Neural cell (in vitro differentiated cells): ENCODE data around the gene GLYATL1.

Experiments used
- CTCF ChIP-seq: fragments of 450-650 bp; IDR thresholded peaks from 2 replicates; pipeline ENCODE4 v1.5.1; 2014; ENCODE audit warnings: antibody characterized with exemption, mild to moderate bottlenecking, moderate library complexity; ENCODE audit not compliant: poor library complexity, severe bottlenecking
- EP300 ChIP-seq: fragments of 450-650 bp; conservative IDR thresholded peaks from 2 replicates; pipeline ENCODE4 v1.6.1; 2014; ENCODE audit warnings: antibody characterized with exemption, mild to moderate bottlenecking, moderate library complexity; ENCODE audit not compliant: poor library complexity, severe bottlenecking
- EZH2 ChIP-seq: fragments of 200-600, 300-800 bp; shearing (Covaris generic), sonication (generic); IDR thresholded peaks from 2 replicates; pipeline ENCODE4 v1.6.1; 2014; ENCODE audit warnings: antibody characterized with exemption, low read length, borderline replicate concordance, mild to moderate bottlenecking; ENCODE audit not compliant: insufficient read depth, poor library complexity, severe bottlenecking
- MXI1 ChIP-seq: fragments of 450-650 bp; conservative IDR thresholded peaks from 2 replicates; pipeline ENCODE4 v1.6.1; 2014; ENCODE audit warnings: antibody characterized with exemption, mild to moderate bottlenecking; ENCODE audit not compliant: poor library complexity, severe bottlenecking
- POLR2AphosphoS5 ChIP-seq: IDR thresholded peaks from 2 replicates; pipeline ENCODE4 v1.6.1; 2012
- RAD21 ChIP-seq: fragments of 450-650 bp; conservative IDR thresholded peaks from 2 replicates; pipeline ENCODE4 v1.6.1; 2014; ENCODE audit warnings: antibody characterized with exemption, mild to moderate bottlenecking, moderate library complexity
- SMC3 ChIP-seq: fragments of 450-650 bp; conservative IDR thresholded peaks from 2 replicates; pipeline ENCODE4 v1.6.1; 2014; ENCODE audit warnings: antibody characterized with exemption, mild to moderate bottlenecking, moderate library complexity; ENCODE audit not compliant: poor library complexity
- TAF1 ChIP-seq: IDR thresholded peaks from 2 replicates; pipeline ENCODE4 v1.6.1; 2012; ENCODE audit warnings: low read depth
- TF ChIP-seq, protein P1 (sequence below): IDR thresholded peaks from 2 replicates; pipeline ENCODE4 v1.6.1; 2012; ENCODE audit warnings: borderline replicate concordance

DNA sequence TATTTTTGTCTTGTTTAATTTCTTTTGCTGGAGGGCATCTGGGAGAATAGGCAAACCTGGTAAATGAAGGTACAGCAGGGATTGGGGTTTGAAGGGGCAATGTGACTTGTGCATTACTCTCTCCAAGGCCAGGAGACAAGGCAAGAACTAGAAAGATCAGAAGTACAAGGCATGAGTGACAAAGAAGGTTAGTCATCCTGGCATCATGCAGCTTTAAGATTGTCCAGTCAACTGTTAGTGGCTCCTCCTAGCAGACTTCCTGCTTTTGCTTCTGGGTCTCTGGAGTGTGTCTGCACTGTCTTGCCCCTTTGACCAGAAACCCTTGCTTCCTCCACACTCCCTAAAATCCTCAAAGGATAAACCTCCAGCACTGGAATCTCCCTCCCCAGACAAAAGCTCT lies 27.2 kb upstream of the GLYATL1 start:
- TF ChIP-seq POLR2AphosphoS5 (no peak), EZH2 (no peak), CTCF (no peak), EP300 (no peak), TAF1 (no peak), SMC3 (no peak), RAD21 (no peak), MXI1 (no peak)
- TF ChIP-seq, protein P1, sequence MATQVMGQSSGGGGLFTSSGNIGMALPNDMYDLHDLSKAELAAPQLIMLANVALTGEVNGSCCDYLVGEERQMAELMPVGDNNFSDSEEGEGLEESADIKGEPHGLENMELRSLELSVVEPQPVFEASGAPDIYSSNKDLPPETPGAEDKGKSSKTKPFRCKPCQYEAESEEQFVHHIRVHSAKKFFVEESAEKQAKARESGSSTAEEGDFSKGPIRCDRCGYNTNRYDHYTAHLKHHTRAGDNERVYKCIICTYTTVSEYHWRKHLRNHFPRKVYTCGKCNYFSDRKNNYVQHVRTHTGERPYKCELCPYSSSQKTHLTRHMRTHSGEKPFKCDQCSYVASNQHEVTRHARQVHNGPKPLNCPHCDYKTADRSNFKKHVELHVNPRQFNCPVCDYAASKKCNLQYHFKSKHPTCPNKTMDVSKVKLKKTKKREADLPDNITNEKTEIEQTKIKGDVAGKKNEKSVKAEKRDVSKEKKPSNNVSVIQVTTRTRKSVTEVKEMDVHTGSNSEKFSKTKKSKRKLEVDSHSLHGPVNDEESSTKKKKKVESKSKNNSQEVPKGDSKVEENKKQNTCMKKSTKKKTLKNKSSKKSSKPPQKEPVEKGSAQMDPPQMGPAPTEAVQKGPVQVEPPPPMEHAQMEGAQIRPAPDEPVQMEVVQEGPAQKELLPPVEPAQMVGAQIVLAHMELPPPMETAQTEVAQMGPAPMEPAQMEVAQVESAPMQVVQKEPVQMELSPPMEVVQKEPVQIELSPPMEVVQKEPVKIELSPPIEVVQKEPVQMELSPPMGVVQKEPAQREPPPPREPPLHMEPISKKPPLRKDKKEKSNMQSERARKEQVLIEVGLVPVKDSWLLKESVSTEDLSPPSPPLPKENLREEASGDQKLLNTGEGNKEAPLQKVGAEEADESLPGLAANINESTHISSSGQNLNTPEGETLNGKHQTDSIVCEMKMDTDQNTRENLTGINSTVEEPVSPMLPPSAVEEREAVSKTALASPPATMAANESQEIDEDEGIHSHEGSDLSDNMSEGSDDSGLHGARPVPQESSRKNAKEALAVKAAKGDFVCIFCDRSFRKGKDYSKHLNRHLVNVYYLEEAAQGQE = no peak
